Measurements from ENCODE around the gene NLGN2. TPM values are rescaled to one million over a fixed set of nuclear protein-coding genes. Genes with fewer than 3 reads are reported as not detected.

Gene NLGN2
- polyA plus RNA-seq, 1 experiment = 8.5 TPM

DNA sequence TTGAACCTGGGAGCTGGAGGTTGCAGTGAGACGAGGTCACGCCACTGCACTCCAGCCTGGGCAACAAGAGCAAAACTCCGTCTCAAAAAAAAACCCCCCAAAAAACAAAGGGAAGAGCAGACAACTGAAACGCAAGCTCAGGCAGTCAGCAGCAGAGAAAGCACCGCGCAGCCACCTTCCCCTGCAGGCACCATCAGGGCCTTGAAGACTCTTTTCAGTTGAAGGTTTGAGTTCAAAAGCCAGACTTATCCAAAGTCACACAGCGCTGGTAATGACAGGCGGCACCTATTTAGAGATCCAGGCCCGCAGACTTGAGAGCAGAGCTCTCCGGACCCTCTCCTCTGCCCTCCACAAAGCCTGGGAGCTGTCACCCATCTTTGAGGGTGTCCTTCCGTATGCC lies 60.6 kb downstream of the NLGN2 start:
- no peak for DNase-seq (ENCODE audit: low read depth)
- TF ChIP-seq, protein P1, sequence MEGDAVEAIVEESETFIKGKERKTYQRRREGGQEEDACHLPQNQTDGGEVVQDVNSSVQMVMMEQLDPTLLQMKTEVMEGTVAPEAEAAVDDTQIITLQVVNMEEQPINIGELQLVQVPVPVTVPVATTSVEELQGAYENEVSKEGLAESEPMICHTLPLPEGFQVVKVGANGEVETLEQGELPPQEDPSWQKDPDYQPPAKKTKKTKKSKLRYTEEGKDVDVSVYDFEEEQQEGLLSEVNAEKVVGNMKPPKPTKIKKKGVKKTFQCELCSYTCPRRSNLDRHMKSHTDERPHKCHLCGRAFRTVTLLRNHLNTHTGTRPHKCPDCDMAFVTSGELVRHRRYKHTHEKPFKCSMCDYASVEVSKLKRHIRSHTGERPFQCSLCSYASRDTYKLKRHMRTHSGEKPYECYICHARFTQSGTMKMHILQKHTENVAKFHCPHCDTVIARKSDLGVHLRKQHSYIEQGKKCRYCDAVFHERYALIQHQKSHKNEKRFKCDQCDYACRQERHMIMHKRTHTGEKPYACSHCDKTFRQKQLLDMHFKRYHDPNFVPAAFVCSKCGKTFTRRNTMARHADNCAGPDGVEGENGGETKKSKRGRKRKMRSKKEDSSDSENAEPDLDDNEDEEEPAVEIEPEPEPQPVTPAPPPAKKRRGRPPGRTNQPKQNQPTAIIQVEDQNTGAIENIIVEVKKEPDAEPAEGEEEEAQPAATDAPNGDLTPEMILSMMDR (IDR thresholded peaks at IDR 0.05; ENCODE audit: insufficient read depth, low read depth, low read length) = no peak
- CTCF ChIA-PET = no interaction called here
- H3K4me3 ChIP-seq (ENCODE audit: low read depth, low read length) = no peak overlapping the region
- H3K36me3 ChIP-seq (ENCODE audit: control insufficient read depth, insufficient read depth, low read length) = peaks cover 24% of the 10 kb centered on the region
- POLR2A ChIA-PET = no interaction called here
- H3K27me3 ChIP-seq (ENCODE audit: control insufficient read depth, insufficient read depth, low read length) = no peaks in the 10 kb centered on the region

GRCh38 chr17:7468804-7469389 lies 61.3 kb downstream of the NLGN2 start:
- TF ChIP-seq, protein P1 (IDR thresholded peaks at IDR 0.05; ENCODE audit: insufficient read depth, low read depth, low read length) = no peak
- no peak overlapping the region for H3K4me3 ChIP-seq (ENCODE audit: low read depth, low read length)
- ChIA-PET POLR2A (no interaction called here), CTCF (interaction anchor here (2.0 kb wide), 1 partner anchor 17 kb away, joined by 5 read pairs; no protein-coding TSS in a partner anchor)
- no peak for DNase-seq (ENCODE audit: low read depth)
- H3K27me3 ChIP-seq (ENCODE audit: control insufficient read depth, insufficient read depth, low read length) = no peaks in the 10 kb centered on the region
- H3K36me3 ChIP-seq (ENCODE audit: control insufficient read depth, insufficient read depth, low read length) = peaks cover 18% of the 10 kb centered on the region

Other genes starting within 250 kb of the NLGN2 start
- gene ASGR1, start 228.5 kb upstream of the NLGN2 start, polyA plus RNA-seq (2011; rRNA removed) = 0.56 and 0.59 TPM in 2 replicates
- 13.3 and 20.4 TPM in 2 replicates for gene DLG4, start 188.0 kb upstream of the NLGN2 start, polyA plus RNA-seq (2011; rRNA removed)
- gene ACADVL, start 187.9 kb upstream of the NLGN2 start, polyA plus RNA-seq (2011; rRNA removed) = 335 and 517 TPM in 2 replicates
- 3.6 and 5.0 TPM in 2 replicates for gene DVL2, start 173.3 kb upstream of the NLGN2 start, polyA plus RNA-seq (2011; rRNA removed)
- 59.0 and 72.8 TPM in 2 replicates for gene PHF23, start 168.4 kb upstream of the NLGN2 start, polyA plus RNA-seq (2011; rRNA removed)
- gene GABARAP, start 165.4 kb upstream of the NLGN2 start, polyA plus RNA-seq (2011; rRNA removed) = 762 and 865 TPM in 2 replicates
- gene CTDNEP1, start 156.1 kb upstream of the NLGN2 start, polyA plus RNA-seq (2011; rRNA removed) = 117 and 129 TPM in 2 replicates
- 29.8 and 35.6 TPM in 2 replicates for gene ELP5, start 155.6 kb upstream of the NLGN2 start, polyA plus RNA-seq (2011; rRNA removed)
- gene CLDN7, start 145.4 kb upstream of the NLGN2 start, polyA plus RNA-seq (2011; rRNA removed) = 1.5 and 2.1 TPM in 2 replicates
- 0.15 and 0.36 TPM in 2 replicates for gene SLC2A4, start 126.1 kb upstream of the NLGN2 start, polyA plus RNA-seq (2011; rRNA removed)
- gene YBX2, start 113.2 kb upstream of the NLGN2 start, polyA plus RNA-seq (2011; rRNA removed) = 0.11 TPM in 2 replicates
- gene EIF5A, start 100.2 kb upstream of the NLGN2 start, polyA plus RNA-seq (2011; rRNA removed) = 556 and 579 TPM in 2 replicates
- 12.7 and 37.4 TPM in 2 replicates for gene GPS2, start 92.5 kb upstream of the NLGN2 start, polyA plus RNA-seq (2011; rRNA removed)
- 8.0 and 14.9 TPM in 2 replicates for gene NEURL4, start 78.5 kb upstream of the NLGN2 start, polyA plus RNA-seq (2011; rRNA removed)
- 1.7 and 2.0 TPM in 2 replicates for gene ACAP1, start 71.3 kb upstream of the NLGN2 start, polyA plus RNA-seq (2011; rRNA removed)
- gene KCTD11, start 55.7 kb upstream of the NLGN2 start, polyA plus RNA-seq (2011; rRNA removed) = 16.2 and 19.8 TPM in 2 replicates
- gene TMEM95, start 52.7 kb upstream of the NLGN2 start, polyA plus RNA-seq (2011; rRNA removed) = not detected in 2 replicates
- gene TNK1, start 26.8 kb upstream of the NLGN2 start, polyA plus RNA-seq (2011; rRNA removed) = 1.7 and 2.2 TPM in 2 replicates
- gene PLSCR3, start 13.3 kb upstream of the NLGN2 start, polyA plus RNA-seq (2011; rRNA removed) = 40.1 and 76.1 TPM in 2 replicates
- gene TMEM256, start 3.7 kb upstream of the NLGN2 start, polyA plus RNA-seq (2011; rRNA removed) = 65.4 and 101 TPM in 2 replicates
- not detected in 2 replicates for gene SPEM1, start 12.5 kb downstream of the NLGN2 start, polyA plus RNA-seq (2011; rRNA removed)
- not detected in 2 replicates for gene SPEM2, start 17.8 kb downstream of the NLGN2 start, polyA plus RNA-seq (2011; rRNA removed)
- not detected in 2 replicates for gene SPEM3, start 21.0 kb downstream of the NLGN2 start, polyA plus RNA-seq (2011; rRNA removed)
- gene TMEM102, start 27.6 kb downstream of the NLGN2 start, polyA plus RNA-seq (2011; rRNA removed) = 1.8 and 3.0 TPM in 2 replicates
- gene FGF11, start 31.7 kb downstream of the NLGN2 start, polyA plus RNA-seq (2011; rRNA removed) = 0.50 and 0.98 TPM in 2 replicates
- gene CHRNB1, start 37.2 kb downstream of the NLGN2 start, polyA plus RNA-seq (2011; rRNA removed) = 6.8 and 7.4 TPM in 2 replicates
- 23.6 and 25.9 TPM in 2 replicates for gene ZBTB4, start 71.8 kb downstream of the NLGN2 start, polyA plus RNA-seq (2011; rRNA removed)
- gene SLC35G6, start 73.6 kb downstream of the NLGN2 start, polyA plus RNA-seq (2011; rRNA removed) = not detected in 2 replicates
- gene POLR2A, start 76.5 kb downstream of the NLGN2 start, polyA plus RNA-seq (2011; rRNA removed) = 21.5 and 27.7 TPM in 2 replicates
- 29.2 and 49.5 TPM in 2 replicates for gene TNFSF12, start 141.2 kb downstream of the NLGN2 start, polyA plus RNA-seq (2011; rRNA removed)
- 2.0 and 2.4 TPM in 2 replicates for gene TNFSF13, start 150.9 kb downstream of the NLGN2 start, polyA plus RNA-seq (2011; rRNA removed)
- 69.8 and 72.2 TPM in 2 replicates for gene SENP3, start 154.1 kb downstream of the NLGN2 start, polyA plus RNA-seq (2011; rRNA removed)
- 58.2 and 93.2 TPM in 2 replicates for gene CD68, start 171.8 kb downstream of the NLGN2 start, polyA plus RNA-seq (2011; rRNA removed)
- 142 and 174 TPM in 2 replicates for gene MPDU1, start 176.0 kb downstream of the NLGN2 start, polyA plus RNA-seq (2011; rRNA removed)
- 0.34 and 0.49 TPM in 2 replicates for gene SOX15, start 182.2 kb downstream of the NLGN2 start, polyA plus RNA-seq (2011; rRNA removed)
- 33.6 and 46.2 TPM in 2 replicates for gene FXR2, start 207.1 kb downstream of the NLGN2 start, polyA plus RNA-seq (2011; rRNA removed)
- gene SAT2, start 220.0 kb downstream of the NLGN2 start, polyA plus RNA-seq (2011; rRNA removed) = 33.9 and 37.4 TPM in 2 replicates
- 0.85 and 1.2 TPM in 2 replicates for gene SHBG, start 222.3 kb downstream of the NLGN2 start, polyA plus RNA-seq (2011; rRNA removed)
- not detected in 2 replicates for gene ATP1B2, start 243.1 kb downstream of the NLGN2 start, polyA plus RNA-seq (2011; rRNA removed)

All from BJ (cell line).